ENCODE measurements around the gene APOA1. TPM values are rescaled to one million over a fixed set of nuclear protein-coding genes. Genes with fewer than 3 reads are reported as not detected.

APOA1 gene
- total and polyA plus RNA-seq, 2 of the 4 experiments (the other 2 are of a cell fraction) = 0.18 to 0.89 TPM

- H2AFZ ChIP-seq (replicated peaks; ENCODE audit: low read length, poor library complexity) = no peak overlapping the region
- peaks cover 15% of the 10 kb centered on the region for H4K20me1 ChIP-seq (ENCODE audit: insufficient read depth, low read length)
- H2BK15ac ChIP-seq (ENCODE audit: low read depth, low read length) = no peak overlapping the region
- H3K27ac ChIP-seq (ENCODE audit: insufficient read depth, low read length) = no peak overlapping the region
- intact Hi-C loops (cut with micrococcal nuclease) (no loop called here), in situ Hi-C loops (cut with MboI; ENCODE audit: low sequenced_read_pairs) (no loop called here), dilution Hi-C loops (cut with HindIII; ENCODE audit: low sequenced_read_pairs, unreplicated experiment) (no loop called here)
- no peak overlapping the region for H3K56ac ChIP-seq (ENCODE audit: extremely low read depth, insufficient read depth, low read length)
- 94% methylated on average over 9 of the region's 12 CpGs; no CpG with 5 or more reads in 1 of the 2 experiments for WGBS, 2 experiments (ENCODE audit: extremely low coverage in 2 of 2, insufficient read length in 1 of 2)
- H3K27me3 ChIP-seq (ENCODE audit: control insufficient read depth, insufficient read depth, low read length) = no peaks in the 10 kb centered on the region
- H3K36me3 ChIP-seq (ENCODE audit: control insufficient read depth, insufficient read depth, low read length) = peaks cover 36% of the 10 kb centered on the region
- H2BK120ac ChIP-seq (ENCODE audit: low read depth, low read length) = no peak overlapping the region
- H3K9ac ChIP-seq (ENCODE audit: low read depth, low read length) = no peak overlapping the region
- POLR2A ChIA-PET (ENCODE audit: unreplicated experiment) = no interaction called here
- H4K8ac ChIP-seq (ENCODE audit: low read depth in 2 of 2, low read length in 2 of 2) = no peak overlapping the region
- CTCF ChIA-PET = no interaction called here
- no peak overlapping the region for H2AK9ac ChIP-seq (replicated peaks; ENCODE audit: low read depth, low read length, poor library complexity)
- H3K79me1 ChIP-seq (ENCODE audit: low read depth in 1 of 2, low read length in 2 of 2) = peaks cover 6 to 20% of the 10 kb centered on the region in 2 experiments; a peak in 3 of 4 replicates
- no peak overlapping the region for H3K14ac ChIP-seq (replicated peaks; ENCODE audit: low read depth, low read length)
- peaks cover 20% of the 10 kb centered on the region for H3K9me1 ChIP-seq (ENCODE audit: insufficient read depth, low read length)
- H2BK20ac ChIP-seq (ENCODE audit: low read depth, low read length) = no peak overlapping the region
- no peak for DNase-seq
- ATAC-seq (ENCODE audit: low read depth) = no peak
- no peak overlapping the region for H3K23ac ChIP-seq (ENCODE audit: low read depth, low read length)
- peaks cover 16% of the 10 kb centered on the region for H3K4me1 ChIP-seq (ENCODE audit: control insufficient read depth, insufficient read depth, low read length)
- H3K4me2 ChIP-seq (ENCODE audit: low read depth, low read length) = no peak overlapping the region
- no peak overlapping the region for H3K4me3 ChIP-seq (ENCODE audit: insufficient read depth, low read depth, low read length)
- H2AK5ac ChIP-seq (ENCODE audit: low read depth, low read length) = no peak overlapping the region
- H2BK5ac ChIP-seq (ENCODE audit: low read depth, low read length, poor library complexity, severe bottlenecking) = no peak overlapping the region
- H3K4ac ChIP-seq (ENCODE audit: low read depth, low read length) = no peak overlapping the region
- BruUV-seq (replicated peaks) = no TSS peak
- no peaks in the 10 kb centered on the region for H3K9me3 ChIP-seq (ENCODE audit: control insufficient read depth, insufficient read depth, low read length)
- TF ChIP-seq BHLHE40 (IDR thresholded peaks at IDR 0.05; ENCODE audit: low read depth, low read length) (no peak), USF2 (IDR thresholded peaks at IDR 0.05; ENCODE audit: low read depth, low read length) (no peak), CTCF (conservative IDR thresholded peaks at IDR 0.05; ENCODE audit: low read depth, low read length) (no peak), MXI1 (IDR thresholded peaks at IDR 0.05; ENCODE audit: borderline replicate concordance, low read depth, low read length) (no peak), ELK1 (IDR thresholded peaks at IDR 0.05; ENCODE audit: borderline replicate concordance, low read depth, low read length) (no peak), NFE2L2 (IDR thresholded peaks at IDR 0.05; ENCODE audit: low read depth, low read length) (no peak), MAZ (IDR thresholded peaks at IDR 0.05; ENCODE audit: borderline replicate concordance, low read depth, low read length) (no peak), SMC3 (IDR thresholded peaks at IDR 0.05; ENCODE audit: low read depth, low read length) (no peak), CEBPB (IDR thresholded peaks at IDR 0.05; ENCODE audit: low read depth, low read length) (no peak), RAD21 (IDR thresholded peaks at IDR 0.05; ENCODE audit: low read length) (no peak), RCOR1 (IDR thresholded peaks at IDR 0.05; ENCODE audit: insufficient replicate concordance, low read length) (no peak), FOS (IDR thresholded peaks at IDR 0.05; ENCODE audit: low read depth, low read length) (no peak), POLR2A (IDR thresholded peaks at IDR 0.05; ENCODE audit: low read depth, low read length) (no peak), CHD1 (IDR thresholded peaks at IDR 0.05; ENCODE audit: low read depth, low read length) (no peak), RFX5 (IDR thresholded peaks at IDR 0.05; ENCODE audit: low read depth, low read length) (no peak), MAFK (IDR thresholded peaks at IDR 0.05; ENCODE audit: low read depth, low read length) (no peak)
- no peak overlapping the region for H3K18ac ChIP-seq (ENCODE audit: low read depth, low read length)
- H4K91ac ChIP-seq (ENCODE audit: insufficient read depth, low read depth, low read length) = no peak overlapping the region
- no peak overlapping the region for H4K5ac ChIP-seq (ENCODE audit: low read depth, low read length)
Measured at GRCh38 chr11:116849060-116849459, 11.6 kb upstream of the APOA1 start.

Measured in IMR-90 (cell line).